Omental fat pad (tissue), 4 donors: Measurements from ENCODE around the gene SCMH1. TPM values are rescaled to one million over a fixed set of nuclear protein-coding genes. Genes with fewer than 3 reads are reported as not detected.

Source experiments
- ATAC-seq: fragments of 150-250 bp; one replicate; pipeline ENCODE4 v1.9.1; 2016; ENCODE audit warnings: mild to moderate bottlenecking, moderate library complexity; ENCODE audit not compliant: low FRiP score
- DNase-seq: peaks from one replicate; pipeline ENCODE4 v3.0.0-alpha.2; 2019; ENCODE audit warnings: low spot score
- CTCF ChIP-seq, 3 donors: fragments of 450-650 bp; IDR thresholded peaks; one replicate each; pipeline ENCODE4 v1.5.1; 2016 to 2017; ENCODE audit warnings: antibody characterized with exemption in 3 of 3, mild to moderate bottlenecking in 3 of 3, moderate library complexity in 2 of 3
- total RNA-seq, 4 donors: library from RNA; depleted of rRNA; stranded (reverse); fragments of >200 nt; gene quantifications; one replicate each; pipeline ENCODE4 v1.1.0, GENCODE V29; 2016

Gene SCMH1
- total RNA-seq, 4 donors from 2014 or later: 19.9 to 42.8 (median 31.3) TPM

DNA sequence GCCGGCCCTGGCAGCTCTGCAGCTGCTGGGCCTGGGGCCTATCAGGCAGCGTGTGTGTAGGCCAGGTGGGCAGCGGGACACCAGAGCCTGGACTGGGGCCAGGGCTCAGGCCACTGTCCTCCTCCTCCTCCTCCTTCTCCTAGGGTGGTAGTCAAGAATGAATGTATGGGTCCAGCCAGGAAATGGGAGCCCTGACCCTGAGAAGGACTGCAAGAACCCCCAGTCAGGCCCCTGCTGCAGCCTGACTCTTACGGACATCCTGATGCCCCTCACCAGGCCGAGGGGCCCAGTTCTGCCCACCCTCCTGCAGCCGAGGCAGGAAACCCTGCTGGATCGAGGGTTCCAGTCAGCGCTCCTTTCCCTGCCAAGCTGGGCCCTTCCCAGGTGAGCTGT is 224.1 kb downstream of the SCMH1 start:
- DNase-seq (no peak), ATAC-seq (no peak)
- no peak for TF ChIP-seq CTCF (IDR thresholded peaks at IDR 0.05)

DNA sequence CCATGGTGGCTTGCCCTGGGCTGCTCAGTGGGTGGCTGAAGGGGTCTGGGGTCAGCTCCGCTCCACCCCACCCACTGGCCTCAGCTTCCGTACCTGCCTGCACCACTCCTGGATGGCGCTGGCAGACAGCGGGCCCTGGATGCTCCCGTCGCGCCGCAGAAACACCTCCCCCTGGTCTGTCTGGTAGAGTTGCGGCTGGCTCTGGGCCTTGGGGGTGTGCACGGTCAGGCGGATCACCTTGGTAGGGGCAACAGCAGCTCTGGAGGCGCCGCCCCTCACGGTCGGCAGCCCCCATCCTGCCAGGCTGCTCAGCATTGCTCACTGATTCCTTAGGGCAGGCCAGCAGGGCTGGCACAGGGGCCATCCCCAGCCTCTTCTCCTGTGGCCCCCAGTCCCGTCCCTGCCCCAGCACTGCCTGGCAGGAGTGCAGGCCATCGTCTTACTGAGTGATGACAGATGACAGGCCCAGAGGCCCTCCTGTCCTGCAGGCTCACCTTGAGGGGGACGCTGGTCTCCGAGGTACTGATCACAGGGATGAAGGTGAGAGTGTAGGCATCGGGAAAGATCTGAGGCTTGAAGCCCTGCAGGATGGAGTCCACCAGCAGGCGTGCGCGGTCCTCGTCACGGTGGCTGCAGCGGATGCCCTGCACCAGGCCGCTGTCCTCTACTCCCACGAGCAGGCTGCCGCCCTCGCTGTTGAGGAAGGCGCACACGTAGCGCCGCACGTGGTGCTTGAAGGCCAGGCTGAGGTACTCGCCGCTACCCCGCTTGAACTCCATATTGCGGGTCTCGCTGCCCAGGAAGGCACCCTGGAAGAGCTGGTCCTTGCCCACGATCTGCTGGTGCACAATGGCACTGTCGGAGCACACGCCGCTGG is 224.7 kb downstream of the SCMH1 start:
- no peak for DNase-seq
- no peak for ATAC-seq
- no peak for TF ChIP-seq CTCF (IDR thresholded peaks at IDR 0.05)

- no peak for TF ChIP-seq CTCF (IDR thresholded peaks at IDR 0.05)
- DNase-seq: no peak
- ATAC-seq: no peak
Observed at GRCh38 chr1:41015897-41016470, 226.1 kb downstream of the SCMH1 start.

- DNase-seq (no peak), ATAC-seq (no peak)
- TF ChIP-seq CTCF (IDR thresholded peaks at IDR 0.05): no peak
Observed at GRCh38 chr1:41015281-41015896, 226.7 kb downstream of the SCMH1 start.

- ATAC-seq: no peak
- no peak for DNase-seq
- no peak for TF ChIP-seq CTCF (IDR thresholded peaks at IDR 0.05)
Observed at GRCh38 chr1:41014871-41015270, 227.2 kb downstream of the SCMH1 start.

GRCh38 chr1:41013796-41014195 is 228.3 kb downstream of the SCMH1 start:
- no peak for DNase-seq
- no peak for TF ChIP-seq CTCF (IDR thresholded peaks at IDR 0.05)
- no peak for ATAC-seq
